ENCODE measurements around the gene PCGF2.

Gene PCGF2

DNA sequence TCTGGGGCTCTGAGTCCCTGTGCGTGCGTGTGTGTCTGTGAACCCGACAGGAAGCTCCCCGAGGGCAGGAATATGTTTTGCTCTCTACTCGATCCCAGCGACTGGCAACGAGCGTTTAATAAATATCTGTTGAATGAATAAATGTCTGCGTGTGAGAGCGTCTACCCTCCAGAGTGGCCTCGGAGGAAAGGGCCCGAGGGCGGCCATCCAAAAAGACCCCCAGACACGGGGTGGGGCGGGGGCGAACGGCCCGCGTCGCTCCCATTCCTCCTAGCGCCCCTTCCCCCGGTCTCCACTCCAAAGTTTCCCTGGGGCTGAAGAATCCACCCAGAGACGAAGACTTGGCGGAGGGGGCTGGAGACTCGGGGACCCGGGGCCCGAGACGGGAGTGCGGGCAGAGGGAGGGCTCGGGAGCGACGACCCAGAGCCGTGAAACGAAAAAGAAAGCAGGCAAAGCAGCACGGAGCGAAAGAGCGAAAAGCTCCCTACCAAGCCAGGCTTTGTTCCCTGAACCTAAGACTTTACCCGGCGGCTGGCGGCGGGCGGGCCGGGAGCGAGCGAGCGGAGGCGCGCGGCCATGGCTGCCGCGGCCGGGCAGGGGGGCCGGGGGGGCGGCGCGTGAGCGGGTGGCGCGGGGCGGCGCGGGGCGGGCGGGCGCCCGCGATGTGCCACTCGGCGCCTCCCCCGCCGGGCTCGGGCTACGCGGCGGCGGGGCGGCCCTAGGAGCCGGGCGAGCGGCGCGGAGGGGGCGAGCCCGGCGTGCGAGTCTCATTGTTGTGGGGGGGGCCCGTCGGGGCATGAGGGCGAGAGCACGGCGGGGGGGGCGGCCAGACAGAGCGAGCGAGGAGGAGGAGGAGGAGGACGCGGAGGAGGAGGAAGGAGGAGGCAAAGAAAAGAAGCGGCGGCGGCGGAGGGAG lies 43.3 kb downstream of the PCGF2 start, which contains the start of gene MLLT6:
Gene MLLT6, plus strand, starts transcription at position 668 of the 917 bp plus-strand sequence. CDS start 360 bp downstream, outside the sequence.
- peak in 1 of 3 experiments; percentile 42 for DNase-seq (ENCODE audit: low read depth in 2 of 3, low spot score in 2 of 3)

DNA sequence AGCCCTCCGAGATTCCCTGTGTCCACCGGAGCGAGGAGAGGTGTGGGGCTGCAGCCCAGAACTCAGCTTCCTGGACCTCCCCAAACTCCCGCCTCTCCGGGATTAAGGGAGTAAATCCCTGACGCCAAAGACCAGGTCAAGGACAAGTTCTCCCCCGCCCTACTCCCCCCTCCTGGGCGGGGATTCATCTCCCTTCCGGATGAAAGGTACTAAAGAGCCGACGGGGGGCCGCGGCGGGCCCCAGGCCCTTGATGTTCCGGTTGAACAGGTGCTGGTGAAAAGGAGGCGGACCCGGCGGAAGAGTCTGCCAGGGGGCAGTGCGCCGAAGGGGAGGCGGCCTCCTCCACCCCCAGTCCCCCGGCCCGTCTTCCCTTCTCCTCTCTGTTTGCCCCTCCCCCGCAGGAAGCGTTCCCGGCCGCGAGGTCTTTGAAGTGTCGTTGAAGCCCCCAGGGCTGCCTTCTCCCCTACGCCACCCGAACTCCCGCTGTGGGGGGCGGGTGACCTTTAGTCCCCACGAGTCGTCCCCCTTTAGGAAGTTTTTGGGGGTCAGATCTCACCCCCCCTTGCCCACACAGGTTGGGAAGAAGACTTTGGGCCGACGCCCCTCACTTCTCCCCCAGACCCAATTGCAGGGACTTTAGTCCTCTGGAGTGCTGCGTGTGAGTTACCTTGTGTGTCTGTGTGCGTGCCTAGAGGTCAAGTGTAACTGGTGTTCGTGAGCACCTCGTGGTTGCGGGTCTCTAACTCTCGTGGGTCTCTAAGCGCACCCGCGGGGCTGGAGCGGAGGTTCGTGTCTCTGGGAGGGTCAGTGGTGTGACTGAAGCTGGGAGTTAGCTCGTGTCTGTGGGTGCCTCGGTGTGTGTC lies 44.2 kb downstream of the PCGF2 start:
- peak; percentile 69 to 76 (median 70) for DNase-seq (ENCODE audit: low read depth in 2 of 3, low spot score in 2 of 3)

DNA sequence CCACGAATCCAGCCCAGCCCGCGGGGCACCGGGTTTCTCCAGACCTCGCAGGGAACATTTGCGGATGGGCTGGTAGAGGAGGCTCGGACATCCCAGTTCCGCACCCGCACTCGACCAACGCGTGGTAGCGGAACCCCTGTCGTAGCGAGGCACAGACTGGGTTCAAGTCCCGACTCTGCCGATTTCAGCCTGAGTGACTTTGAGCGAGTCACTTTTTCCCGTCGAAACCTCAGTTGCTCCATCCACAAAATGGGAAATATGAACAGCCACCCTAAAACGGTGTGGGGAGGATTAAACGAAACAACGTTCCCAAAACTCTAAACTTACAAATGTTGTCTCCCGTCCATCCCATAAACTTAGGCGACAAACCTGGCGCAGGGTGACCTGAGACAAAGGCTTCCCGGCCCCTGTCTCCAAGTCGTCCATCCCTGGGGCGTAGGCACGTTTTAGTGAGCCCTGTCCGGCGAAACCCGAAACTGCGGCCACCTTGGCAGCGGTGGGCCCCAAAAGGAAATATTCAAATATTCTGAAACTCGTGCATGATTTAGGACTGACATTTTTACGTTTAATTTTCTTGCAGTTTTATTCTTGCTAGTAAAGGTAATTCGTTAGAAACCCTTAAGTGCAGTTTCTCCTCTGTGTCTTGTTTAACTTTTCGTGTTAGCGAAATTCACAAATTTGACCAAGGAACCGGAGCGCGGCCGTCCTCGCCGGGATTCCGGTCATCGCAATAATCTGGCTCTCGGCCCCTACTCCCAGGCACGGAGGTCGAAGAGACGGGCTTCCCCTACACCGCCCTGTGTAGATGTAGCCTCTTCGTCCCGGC lies 45.0 kb downstream of the PCGF2 start:
- peak in 1 of 3 experiments; percentile 29 for DNase-seq (ENCODE audit: low read depth in 2 of 3, low spot score in 2 of 3)

DNA sequence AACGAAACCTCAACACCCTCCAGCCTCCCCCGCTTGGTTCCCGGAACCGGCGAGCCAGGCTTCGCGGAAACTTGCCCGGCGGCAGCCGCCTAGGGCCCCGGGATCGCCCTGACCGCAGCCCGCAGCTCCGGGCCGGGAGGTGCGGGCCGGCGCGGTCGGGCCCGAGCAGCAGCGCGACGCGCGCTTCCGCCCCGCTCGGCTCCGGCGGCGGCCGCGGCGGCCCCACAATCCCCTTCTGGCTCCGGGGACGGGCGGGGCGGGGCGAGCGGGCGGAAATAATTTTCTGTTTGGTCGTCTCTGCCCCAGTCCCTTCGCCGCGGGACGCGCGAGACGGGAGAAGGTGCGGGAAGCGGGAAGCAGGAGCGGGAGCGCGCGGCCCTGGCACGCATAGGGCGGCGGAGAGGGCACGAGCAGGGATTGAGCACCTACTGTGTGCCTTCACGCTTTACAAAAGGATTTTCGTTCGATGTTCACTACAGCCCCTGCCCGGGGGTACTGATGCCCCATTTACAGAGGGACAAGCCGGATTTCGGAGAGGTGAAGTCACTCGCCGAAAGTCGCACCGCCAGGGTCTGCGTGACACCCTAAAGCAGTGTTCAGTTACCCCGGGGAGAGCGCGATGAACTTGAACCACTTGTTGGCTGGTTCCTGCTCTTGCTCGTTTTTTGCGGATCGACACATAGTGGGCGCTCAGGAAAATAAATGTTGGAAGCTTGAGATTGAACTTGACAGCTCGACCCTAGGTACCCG lies 45.8 kb downstream of the PCGF2 start:
- DNase-seq (ENCODE audit: low read depth in 2 of 3, low spot score in 2 of 3): peak; percentile 58 to 66 (median 65)

DNA sequence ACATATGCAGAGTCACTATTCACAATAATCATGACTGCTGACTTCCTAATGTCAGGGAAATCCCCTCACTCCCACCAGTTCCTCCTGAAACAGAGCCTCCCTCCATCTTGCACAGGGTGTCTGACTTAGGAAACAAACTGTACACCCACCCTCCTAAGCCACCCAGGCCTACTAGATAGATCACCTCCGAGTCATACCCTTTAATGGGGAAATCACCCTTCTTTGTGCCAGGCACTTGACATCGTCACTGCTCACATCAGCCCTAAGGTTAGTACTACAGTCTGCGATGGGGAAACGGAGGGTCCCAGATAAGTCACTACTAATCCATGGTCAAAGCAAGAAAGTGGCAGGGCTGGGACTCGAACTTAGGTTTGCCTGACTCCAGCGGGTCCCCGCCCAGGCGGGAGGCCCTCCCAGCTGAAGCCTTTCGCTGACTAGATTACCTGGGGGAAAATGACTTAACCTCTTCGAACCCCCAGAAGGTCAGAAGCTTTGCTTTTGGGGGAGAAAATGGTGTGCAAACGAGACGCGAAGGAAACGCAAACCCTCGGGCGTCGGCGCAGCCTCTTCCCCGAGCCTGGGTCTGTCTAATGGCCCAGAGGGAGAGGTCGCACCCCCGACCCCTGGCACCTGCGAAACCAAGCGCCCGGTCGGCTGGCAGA lies 46.5 kb downstream of the PCGF2 start:
- peak; percentile 65 to 75 (median 71) for DNase-seq (ENCODE audit: low read depth in 2 of 3, low spot score in 2 of 3)

DNA sequence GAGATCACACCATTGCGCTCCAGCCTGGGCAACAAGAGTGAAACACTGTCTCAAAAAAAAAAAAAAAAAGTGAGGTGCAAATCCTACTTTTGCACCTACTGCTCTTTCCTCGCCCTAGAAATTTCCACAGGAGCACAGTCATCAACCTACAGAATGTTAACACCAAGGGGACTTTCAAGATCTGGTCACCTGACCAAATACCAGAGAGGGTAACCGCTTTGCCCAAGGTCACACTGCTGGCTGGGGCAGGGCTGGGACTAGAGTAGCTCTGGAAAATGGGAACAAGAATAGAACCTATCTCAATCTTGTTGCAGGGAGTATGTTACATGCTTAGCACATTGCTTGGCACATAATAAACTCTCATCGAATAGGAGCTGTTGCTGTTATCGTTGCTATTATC lies 49.4 kb downstream of the PCGF2 start:
- DNase-seq (ENCODE audit: low read depth in 2 of 3, low spot score in 2 of 3): no peak

DNA sequence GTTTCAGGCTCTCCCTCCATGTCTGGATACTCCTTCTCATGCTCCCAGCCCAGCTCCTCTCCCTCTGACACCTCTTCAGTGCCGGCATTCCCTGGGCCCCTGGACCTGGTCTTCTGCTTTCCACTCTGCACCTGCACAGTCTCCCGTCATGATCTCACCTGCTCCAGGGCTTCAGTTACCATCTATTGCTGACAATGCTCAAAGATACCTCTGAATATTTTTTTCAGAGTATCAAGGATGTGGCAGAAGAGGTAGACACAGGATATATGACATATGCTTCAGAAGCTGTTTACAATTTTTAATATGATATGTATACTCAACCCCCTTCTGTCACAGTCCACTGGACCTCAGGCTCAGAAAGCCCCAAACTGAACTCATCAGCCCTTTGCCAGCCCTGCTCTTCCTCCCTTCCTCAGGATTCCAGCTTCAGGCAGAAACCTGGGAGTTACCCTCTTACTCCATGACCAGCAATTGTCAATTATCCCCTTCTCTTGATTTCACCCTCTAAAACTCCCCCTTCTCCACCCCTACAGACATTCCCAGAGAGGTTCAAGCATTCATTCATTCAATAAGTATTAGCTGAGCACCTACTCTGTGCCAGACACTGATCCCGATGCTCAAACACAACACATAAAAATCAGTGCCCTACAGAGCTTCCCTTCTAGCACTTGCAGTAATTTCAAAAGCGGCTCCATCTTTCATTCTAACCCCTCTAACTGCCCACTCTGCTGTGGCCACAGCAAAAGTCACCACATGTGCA lies 50.9 kb downstream of the PCGF2 start:
- DNase-seq (ENCODE audit: low read depth in 2 of 3, low spot score in 2 of 3): no peak

DNA sequence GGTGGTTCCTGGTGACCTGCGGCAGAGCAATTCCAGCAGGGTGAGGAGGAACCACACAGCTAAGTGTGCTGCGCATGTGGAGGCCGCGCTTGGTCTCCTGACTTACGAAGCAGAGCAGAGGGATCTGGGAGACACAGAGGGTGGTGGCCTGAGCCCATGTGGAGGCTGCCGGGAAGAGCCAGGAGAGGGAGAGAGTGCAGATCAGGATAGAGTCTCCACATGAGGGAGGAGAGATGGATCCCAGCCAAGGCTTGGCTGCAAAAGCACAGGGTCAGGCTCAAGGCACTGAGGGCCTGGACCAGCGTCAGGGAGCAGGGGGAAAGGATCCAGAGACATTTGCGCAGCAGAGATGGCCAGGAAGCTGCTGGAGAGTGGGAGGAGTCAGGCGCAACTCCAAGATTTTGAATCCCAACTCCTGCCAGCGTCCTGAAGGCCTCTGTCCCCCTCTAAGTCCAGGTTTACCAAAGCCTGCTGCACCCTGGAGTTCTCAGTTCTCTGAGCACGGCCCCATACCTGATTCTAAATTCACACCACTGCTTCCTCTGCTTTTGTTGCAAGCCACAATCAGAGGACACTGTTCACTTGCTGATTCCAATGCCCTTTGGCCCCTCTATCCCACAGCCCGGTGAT lies 54.3 kb downstream of the PCGF2 start:
- DNase-seq (ENCODE audit: low read depth in 2 of 3, low spot score in 2 of 3): no peak

DNA sequence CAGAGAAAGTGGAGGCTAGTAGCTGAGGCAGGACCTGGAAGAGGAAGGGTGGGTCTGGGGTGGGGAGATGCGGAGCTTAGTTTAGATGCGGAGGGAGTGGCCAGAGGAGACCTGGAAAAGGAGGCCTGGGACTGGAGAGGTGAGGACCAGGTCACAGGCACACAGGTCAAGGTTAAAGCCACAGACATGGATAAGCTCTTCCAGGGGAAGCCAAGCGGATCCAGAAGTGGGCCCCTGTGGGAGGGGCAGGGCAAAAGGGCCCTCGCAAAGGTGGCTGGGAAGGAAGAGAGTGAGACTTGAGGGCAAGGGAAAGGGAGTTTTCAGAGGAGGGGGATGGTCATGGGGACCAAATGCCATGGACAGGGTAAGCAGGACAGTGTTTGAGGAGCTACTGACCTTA lies 57.0 kb downstream of the PCGF2 start:
- no peak for DNase-seq (ENCODE audit: low read depth in 2 of 3, low spot score in 2 of 3)

DNA sequence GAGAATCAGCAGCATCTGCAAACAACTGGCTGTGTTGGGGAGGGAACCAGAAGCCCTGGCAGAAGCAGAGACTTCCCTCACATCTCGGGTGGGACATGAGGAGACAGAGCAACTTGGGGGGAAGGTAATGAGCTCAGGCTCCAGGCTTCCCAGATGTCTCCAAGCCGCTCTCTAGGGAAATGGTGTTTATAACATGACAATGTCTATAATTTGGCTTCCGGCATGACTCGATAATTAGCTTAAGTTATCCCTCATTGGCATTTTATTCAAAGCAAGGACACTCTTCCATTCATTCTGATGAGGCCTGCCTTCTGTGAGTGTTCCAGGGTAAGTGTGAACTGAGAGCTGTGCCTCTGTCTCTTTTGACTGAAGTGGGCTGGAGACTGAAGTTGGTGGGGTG lies 57.8 kb downstream of the PCGF2 start:
- no peak for DNase-seq (ENCODE audit: low read depth in 2 of 3, low spot score in 2 of 3)

DNA sequence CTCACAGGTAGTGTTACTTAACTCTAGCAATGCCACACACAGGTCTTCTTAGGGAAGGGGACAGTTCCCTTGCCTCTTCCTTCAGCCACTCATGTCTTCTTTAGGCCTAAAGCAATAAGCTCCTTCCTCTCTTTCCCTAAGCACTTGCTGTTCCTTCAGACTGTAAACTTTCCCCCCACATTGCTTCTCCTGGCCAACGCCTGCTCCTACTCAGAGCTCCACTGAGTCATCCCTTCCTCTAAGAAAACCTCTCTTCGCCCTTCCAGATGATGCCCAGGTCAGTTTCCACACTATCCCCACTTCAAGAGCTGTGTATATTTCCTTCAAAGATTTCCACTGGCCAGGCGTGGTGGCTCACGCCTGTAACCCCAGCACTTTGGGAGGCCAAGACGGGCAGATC lies 60.9 kb downstream of the PCGF2 start:
- no peak for DNase-seq (ENCODE audit: low read depth in 2 of 3, low spot score in 2 of 3)

DNA sequence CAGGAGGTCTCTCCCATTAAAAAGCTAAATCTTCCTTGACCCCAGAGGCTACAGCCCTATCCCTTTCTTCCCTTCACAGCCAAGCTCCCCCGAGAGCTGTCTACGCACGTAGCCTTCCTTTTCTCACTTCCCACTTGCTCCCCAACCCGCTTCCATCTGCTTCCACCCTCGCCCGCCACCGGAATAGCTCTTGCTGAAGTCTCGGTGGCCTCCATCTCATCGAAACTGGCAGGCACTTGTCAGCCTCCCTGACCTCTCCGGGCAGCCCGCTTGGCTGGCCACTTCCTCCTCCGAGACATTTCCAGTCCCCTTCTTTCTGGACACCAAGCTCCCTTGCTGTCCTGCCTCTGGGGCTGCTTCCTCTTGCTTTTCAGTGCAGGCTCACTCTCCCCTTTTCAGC lies 62.6 kb downstream of the PCGF2 start:
- DNase-seq (ENCODE audit: low read depth in 2 of 3, low spot score in 2 of 3): no peak

Data from activated CD8-positive, alpha-beta memory T cell treated with anti-CD3 and anti-CD28 coated beads for 48 hours (primary cell).